ENCODE measurements around the gene CARS1. TPM values are rescaled to one million over a fixed set of nuclear protein-coding genes. Genes with fewer than 3 reads are reported as not detected.

The CARS1 gene
- polyA plus RNA-seq, 1 experiment, result 175 TPM

DNA sequence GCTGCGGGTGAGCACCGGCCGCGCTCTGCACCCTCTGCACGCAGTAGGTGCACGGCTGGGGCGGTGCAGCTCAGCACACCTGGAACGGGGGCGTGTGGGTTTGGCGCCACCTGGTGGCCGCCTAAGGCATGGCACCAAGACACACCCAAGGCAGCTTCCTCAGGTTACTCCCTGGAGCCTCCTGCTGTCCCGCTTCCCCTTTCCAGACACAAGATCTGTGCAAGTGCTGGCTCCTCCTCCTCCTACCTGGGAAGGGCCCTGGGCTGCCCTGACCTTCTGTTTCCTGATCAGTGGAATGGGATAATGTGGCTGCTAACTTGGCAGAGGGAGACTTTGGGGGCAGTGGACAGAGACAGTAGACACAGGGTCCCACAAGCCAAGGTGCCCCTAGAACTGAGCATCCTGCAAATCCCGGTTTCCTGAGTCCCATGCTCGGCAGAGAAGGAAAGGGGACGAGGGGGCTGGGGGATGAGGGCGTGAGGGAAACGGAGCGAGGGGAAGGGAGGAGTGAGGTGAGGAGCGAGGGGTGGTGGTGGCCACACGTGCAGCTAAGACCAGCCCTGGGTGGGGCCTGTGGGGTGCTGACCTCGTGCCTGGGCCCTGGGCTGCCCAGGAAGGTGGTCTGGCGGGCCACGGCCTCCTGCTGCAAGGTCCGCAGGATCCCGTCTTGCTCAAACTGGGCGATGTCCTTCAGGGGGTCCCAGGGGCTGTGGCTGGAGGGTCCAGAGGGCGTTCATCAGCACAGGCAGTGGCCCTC is 34.8 kb upstream of the CARS1 start:
- TF ChIP-seq, protein P1, sequence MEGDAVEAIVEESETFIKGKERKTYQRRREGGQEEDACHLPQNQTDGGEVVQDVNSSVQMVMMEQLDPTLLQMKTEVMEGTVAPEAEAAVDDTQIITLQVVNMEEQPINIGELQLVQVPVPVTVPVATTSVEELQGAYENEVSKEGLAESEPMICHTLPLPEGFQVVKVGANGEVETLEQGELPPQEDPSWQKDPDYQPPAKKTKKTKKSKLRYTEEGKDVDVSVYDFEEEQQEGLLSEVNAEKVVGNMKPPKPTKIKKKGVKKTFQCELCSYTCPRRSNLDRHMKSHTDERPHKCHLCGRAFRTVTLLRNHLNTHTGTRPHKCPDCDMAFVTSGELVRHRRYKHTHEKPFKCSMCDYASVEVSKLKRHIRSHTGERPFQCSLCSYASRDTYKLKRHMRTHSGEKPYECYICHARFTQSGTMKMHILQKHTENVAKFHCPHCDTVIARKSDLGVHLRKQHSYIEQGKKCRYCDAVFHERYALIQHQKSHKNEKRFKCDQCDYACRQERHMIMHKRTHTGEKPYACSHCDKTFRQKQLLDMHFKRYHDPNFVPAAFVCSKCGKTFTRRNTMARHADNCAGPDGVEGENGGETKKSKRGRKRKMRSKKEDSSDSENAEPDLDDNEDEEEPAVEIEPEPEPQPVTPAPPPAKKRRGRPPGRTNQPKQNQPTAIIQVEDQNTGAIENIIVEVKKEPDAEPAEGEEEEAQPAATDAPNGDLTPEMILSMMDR (IDR thresholded peaks at IDR 0.05; ENCODE audit: insufficient read depth, low read depth, low read length), result peak; percentile 97
- no peak overlapping the region for H3K4me3 ChIP-seq (ENCODE audit: low read depth, low read length)
- CTCF ChIA-PET, result interaction anchor here (0.5 to 10.0 kb wide), 35 partner anchors 9 to 559 kb away, joined by 3 to 155 read pairs (median 5); partner anchors contain the start of genes CARS1 and OSBPL5
- no peak for DNase-seq (ENCODE audit: low read depth)
- peaks cover 35% of the 10 kb centered on the region for H3K36me3 ChIP-seq (ENCODE audit: control insufficient read depth, insufficient read depth, low read length)
- H3K27me3 ChIP-seq (ENCODE audit: control insufficient read depth, insufficient read depth, low read length), result no peaks in the 10 kb centered on the region
- POLR2A ChIA-PET, result interaction anchor here (0.6 kb wide), 1 partner anchor 76 kb away, joined by 12 read pairs; no protein-coding TSS in a partner anchor

DNA sequence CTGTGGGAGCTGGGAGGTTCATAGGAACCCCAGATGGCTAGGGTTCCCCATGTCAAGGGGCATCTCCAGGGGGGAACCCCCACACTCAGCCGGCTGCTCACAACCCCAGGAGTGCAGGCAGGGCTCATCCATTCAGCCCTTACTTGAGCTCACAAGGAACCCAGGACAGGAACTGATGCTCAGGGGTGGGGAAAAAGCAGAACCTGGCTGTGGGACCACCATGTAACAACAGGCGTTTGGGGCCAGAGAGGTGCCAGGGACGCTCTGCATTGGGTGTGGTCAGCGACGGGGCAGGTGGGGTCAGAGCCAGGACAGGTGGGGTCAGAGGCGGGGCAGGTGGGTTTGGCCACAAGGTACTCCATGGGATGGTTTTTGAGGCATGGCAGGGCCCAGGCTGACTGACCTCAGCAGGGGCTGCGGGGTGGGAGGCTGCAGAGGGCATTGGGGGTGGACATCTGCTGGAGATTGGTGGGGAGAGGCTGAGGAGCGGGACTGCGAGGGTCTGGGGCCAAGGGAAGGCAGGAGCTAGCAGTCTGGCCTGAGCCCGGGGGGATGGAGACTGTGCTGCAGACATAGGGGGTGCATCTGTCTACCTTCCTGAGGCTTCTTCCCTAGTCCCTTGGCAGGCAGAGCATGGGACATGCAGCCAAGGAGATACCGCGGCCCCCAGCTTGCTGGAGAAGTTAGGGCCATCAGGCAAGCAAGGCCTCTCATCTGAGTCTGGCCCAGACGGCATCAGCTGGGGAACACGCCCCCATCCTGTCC is 34.0 kb upstream of the CARS1 start:
- no peak for DNase-seq (ENCODE audit: low read depth)
- Histone ChIP-seq H3K27me3 (ENCODE audit: control insufficient read depth, insufficient read depth, low read length) (no peaks in the 10 kb centered on the region), H3K36me3 (ENCODE audit: control insufficient read depth, insufficient read depth, low read length) (peaks cover 35% of the 10 kb centered on the region), H3K4me3 (ENCODE audit: low read depth, low read length) (no peak overlapping the region)
- POLR2A ChIA-PET, result interaction anchor here (0.6 kb wide), 1 partner anchor 75 kb away, joined by 12 read pairs; no protein-coding TSS in a partner anchor
- CTCF ChIA-PET, result interaction anchor here (0.7 to 10.0 kb wide), 36 partner anchors 10 to 558 kb away, joined by 3 to 155 read pairs (median 5); partner anchors contain the start of genes CARS1 and OSBPL5
- TF ChIP-seq, protein P1 (IDR thresholded peaks at IDR 0.05; ENCODE audit: insufficient read depth, low read depth, low read length), result no peak

DNA sequence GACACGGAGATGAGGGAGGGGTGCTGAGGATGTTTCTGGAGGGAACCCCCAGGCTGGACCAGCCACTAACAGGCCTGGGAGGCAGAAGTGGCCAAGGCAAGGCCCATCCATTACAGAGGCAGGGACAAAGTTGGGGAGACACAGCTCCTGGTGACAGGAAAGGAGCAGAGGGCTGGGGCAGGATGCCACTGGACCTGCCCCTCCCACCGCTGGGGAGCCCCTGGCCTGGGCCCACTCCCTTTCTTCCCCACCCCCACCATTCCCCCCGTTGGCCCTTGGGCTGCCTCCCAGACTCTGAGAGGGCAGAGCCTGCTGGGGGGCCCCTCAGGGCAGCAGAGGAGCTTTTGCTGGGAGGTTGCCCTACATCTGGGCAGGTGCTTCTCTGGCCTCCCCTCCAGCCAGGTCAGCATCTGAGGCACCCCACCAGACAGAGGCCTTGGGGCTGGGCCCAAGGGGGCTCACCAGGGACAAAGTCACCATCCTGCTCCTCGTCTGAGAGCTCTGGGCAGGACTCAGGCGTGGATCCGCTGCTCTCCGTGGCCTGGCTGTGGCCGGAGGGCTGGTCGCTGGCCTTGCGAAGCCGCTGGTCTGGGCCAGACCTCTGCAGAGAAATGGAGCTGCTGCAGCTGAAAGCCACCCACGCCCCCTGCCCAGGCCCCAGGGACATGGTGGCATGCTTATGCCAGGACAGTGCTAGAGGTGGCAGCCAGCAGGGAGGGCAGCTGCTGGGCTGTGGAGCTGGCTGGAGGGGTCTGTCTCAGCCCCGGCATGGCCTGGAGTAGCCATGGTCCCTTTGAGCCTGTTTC is 33.1 kb upstream of the CARS1 start:
- Histone ChIP-seq H3K4me3 (ENCODE audit: low read depth, low read length) (no peak overlapping the region), H3K27me3 (ENCODE audit: control insufficient read depth, insufficient read depth, low read length) (no peaks in the 10 kb centered on the region), H3K36me3 (ENCODE audit: control insufficient read depth, insufficient read depth, low read length) (peaks cover 35% of the 10 kb centered on the region)
- DNase-seq (ENCODE audit: low read depth), result no peak
- TF ChIP-seq, protein P1 (IDR thresholded peaks at IDR 0.05; ENCODE audit: insufficient read depth, low read depth, low read length), result no peak
- CTCF ChIA-PET, result interaction anchor here (0.7 to 10.0 kb wide), 16 partner anchors 9 to 557 kb away, joined by 3 to 155 read pairs (median 10); partner anchors contain the start of genes CARS1 and OSBPL5
- POLR2A ChIA-PET, result no interaction called here

DNA sequence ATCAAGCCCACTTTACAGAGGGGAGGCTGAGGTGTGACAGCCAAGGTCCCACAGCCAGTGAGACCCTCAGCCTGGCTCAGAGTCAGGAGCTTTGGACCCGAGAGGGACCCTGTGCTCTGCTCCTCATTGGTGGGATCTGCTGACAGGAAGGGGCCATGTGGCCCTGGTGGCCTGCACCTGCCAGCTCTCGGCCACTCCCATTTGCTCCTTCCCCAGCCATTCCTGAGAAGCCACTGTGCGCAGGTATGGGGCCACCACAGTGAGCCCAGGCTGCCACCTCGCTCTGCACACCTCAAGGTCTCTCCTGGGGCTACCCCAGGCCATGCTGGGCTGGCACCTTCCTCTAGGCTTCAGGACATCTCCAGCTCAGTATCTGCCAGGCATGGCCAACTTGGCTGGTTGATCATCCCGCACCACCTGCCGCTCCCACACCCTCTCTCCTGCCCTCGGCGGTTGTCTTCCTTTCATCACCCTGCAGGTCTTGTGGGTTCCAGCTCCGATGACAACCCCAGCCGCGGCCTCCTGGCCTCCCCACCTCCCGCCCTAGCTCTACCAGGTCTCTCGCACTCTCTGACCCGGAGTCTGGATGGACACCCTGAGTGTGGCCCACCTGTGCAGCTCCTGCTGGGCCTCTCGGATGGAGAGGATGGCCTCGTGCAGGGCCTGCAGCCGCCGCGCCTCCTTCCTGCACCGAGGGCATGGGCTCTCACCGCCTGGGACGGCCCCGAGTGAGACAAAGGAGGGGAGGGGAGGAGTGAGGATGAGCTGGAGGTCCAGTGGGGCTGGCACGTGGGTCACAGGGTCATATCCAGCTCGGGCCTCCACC is 32.2 kb upstream of the CARS1 start:
- TF ChIP-seq, protein P1 (IDR thresholded peaks at IDR 0.05; ENCODE audit: insufficient read depth, low read depth, low read length), result no peak
- Histone ChIP-seq H3K27me3 (ENCODE audit: control insufficient read depth, insufficient read depth, low read length) (no peaks in the 10 kb centered on the region), H3K4me3 (ENCODE audit: low read depth, low read length) (no peak overlapping the region), H3K36me3 (ENCODE audit: control insufficient read depth, insufficient read depth, low read length) (peaks cover 34% of the 10 kb centered on the region)
- ChIA-PET POLR2A (no interaction called here), CTCF (interaction anchor here (0.7 to 10.0 kb wide), 7 partner anchors 8 to 556 kb away, joined by 3 to 155 read pairs (median 21); no protein-coding TSS in a partner anchor)
- DNase-seq (ENCODE audit: low read depth), result no peak

Measured in BJ (cell line).